GM13976 (cell line): ENCODE measurements around the gene ELMO3.

Source experiments
- DNase-seq: peaks from one replicate; pipeline ENCODE4 v3.0.0; 2012; ENCODE audit warnings: low spot score
- in situ Hi-C: fragments of 300-500 bp; cut with MboI; formaldehyde crosslinking; loops from one replicate; pipeline ENCODE4 v1.12.0; 2022; ENCODE audit warnings: low sequenced_read_pairs, mixed read lengths, inconsistent platforms; ENCODE audit not compliant: unreplicated experiment
- TF ChIP-seq, protein P1 (sequence below): IDR thresholded peaks from 2 replicates; pipeline ENCODE4 v1.5.1; 2012; ENCODE audit warnings: borderline replicate concordance, mild to moderate bottlenecking; ENCODE audit not compliant: insufficient read depth; ENCODE audit errors: extremely low read depth, missing control alignments, control extremely low read depth

ELMO3 gene

GRCh38 chr16:67197704-67198103 is 1.2 kb upstream of the ELMO3 start:
- in situ Hi-C loops: no loop called here
- TF ChIP-seq, protein P1, sequence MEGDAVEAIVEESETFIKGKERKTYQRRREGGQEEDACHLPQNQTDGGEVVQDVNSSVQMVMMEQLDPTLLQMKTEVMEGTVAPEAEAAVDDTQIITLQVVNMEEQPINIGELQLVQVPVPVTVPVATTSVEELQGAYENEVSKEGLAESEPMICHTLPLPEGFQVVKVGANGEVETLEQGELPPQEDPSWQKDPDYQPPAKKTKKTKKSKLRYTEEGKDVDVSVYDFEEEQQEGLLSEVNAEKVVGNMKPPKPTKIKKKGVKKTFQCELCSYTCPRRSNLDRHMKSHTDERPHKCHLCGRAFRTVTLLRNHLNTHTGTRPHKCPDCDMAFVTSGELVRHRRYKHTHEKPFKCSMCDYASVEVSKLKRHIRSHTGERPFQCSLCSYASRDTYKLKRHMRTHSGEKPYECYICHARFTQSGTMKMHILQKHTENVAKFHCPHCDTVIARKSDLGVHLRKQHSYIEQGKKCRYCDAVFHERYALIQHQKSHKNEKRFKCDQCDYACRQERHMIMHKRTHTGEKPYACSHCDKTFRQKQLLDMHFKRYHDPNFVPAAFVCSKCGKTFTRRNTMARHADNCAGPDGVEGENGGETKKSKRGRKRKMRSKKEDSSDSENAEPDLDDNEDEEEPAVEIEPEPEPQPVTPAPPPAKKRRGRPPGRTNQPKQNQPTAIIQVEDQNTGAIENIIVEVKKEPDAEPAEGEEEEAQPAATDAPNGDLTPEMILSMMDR: no peak
- DNase-seq: peak; percentile 24

GRCh38 chr16:67198238-67198734 is 645 bp upstream of the ELMO3 start:
- in situ Hi-C loops: no loop called here
- peak; percentile 56 for DNase-seq
- TF ChIP-seq, protein P1: peak; percentile 36

DNA sequence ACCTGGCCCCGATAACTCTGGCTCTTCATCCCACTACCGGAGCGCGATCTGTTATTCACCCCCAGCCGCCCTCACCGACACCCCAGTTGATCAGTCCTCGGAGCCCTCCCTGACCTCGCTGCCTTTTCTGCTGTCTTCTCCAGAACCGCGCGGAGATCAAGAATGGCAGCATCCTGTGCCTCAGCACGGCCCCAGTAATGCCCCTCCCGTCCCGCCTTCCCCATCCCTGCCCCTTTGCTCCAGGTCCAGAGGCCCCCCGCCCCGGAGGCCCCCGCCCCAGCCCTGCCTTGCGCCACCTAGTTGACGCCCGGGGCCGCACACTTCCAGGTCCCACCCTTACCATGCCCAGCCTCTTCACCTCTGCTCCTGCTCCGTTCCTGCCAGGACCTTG is 872 bp downstream of the ELMO3 start:
- in situ Hi-C loops: no loop called here
- peak; percentile 22 for DNase-seq
- TF ChIP-seq, protein P1: no peak

DNA sequence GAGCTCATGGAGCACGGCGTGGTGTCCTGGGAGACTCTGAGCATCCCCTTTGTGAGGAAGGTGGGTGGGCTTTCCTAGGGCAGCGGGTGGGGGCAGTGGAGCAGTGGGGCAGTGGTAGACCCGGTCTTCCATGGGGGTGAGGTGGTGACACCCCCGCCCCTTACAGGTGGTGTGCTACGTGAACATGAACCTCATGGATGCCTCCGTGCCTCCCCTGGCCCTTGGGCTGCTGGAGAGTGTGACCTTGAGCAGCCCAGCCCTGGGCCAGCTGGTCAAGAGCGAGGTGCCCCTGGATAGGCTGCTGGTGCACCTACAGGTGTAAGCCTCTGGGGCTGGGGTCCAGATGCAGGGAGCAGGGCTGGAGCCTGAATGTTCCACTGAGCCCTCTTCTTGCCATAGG is 1.6 kb downstream of the ELMO3 start:
- DNase-seq: no peak
- in situ Hi-C loops: no loop called here
- TF ChIP-seq, protein P1: no peak

- peak; percentile 27 for DNase-seq
- TF ChIP-seq, protein P1: no peak
- in situ Hi-C loops: no loop called here
Measured at GRCh38 chr16:67201411-67202345, 2.7 kb downstream of the ELMO3 start.

- TF ChIP-seq, protein P1: no peak
- peak; percentile 42 for DNase-seq
- in situ Hi-C loops: no loop called here
Measured at GRCh38 chr16:67202426-67202825, 3.5 kb downstream of the ELMO3 start.
